IMR-90 (cell line): ENCODE measurements around the gene FTL. TPM values are rescaled to one million over a fixed set of nuclear protein-coding genes. Genes with fewer than 3 reads are reported as not detected.

Experiments
- ATAC-seq: fragments of 200-7000 bp; cut with Tn5 transposase; 2 replicates; pipeline ENCODE4 v1.9.1; 2020; ENCODE audit warnings: low read depth, mild to moderate bottlenecking, moderate library complexity
- BruUV-seq: library from RNA; stranded (reverse); fragments of 400-500 nt; replicated peaks from 2 replicates; lab custom pipeline; 2021; lab: Mats Ljungman, UMichigan
- CTCF ChIA-PET: fragments of 300-600 bp; formaldehyde crosslinking; extraction: SDS; loops from one replicate; lab custom pipeline; 2021; ENCODE audit warnings: antibody characterized with exemption; lab: Yijun Ruan, JAX
- POLR2A ChIA-PET: fragments of 300-600 bp; sonication (Branson Sonifier 250); formaldehyde crosslinking; loops from one replicate; lab custom pipeline; 2022; ENCODE audit warnings: antibody characterized with exemption; ENCODE audit not compliant: unreplicated experiment; lab: Charles Lee
- DNase-seq: peaks from one replicate; pipeline ENCODE4 v3.0.0; 2013
- H2AFZ ChIP-seq: replicated peaks from 2 replicates; pipeline ENCODE3; 2013; ENCODE audit warnings: low read length, mild to moderate bottlenecking; ENCODE audit not compliant: poor library complexity
- H2AK5ac ChIP-seq: 2 replicates; pipeline ENCODE4 v1.6.1; 2013; ENCODE audit warnings: low read depth, low read length, inconsistent platforms
- H2AK9ac ChIP-seq: replicated peaks from 2 replicates; pipeline ENCODE3; 2013; ENCODE audit warnings: mild to moderate bottlenecking, low read depth, low read length, moderate library complexity; ENCODE audit not compliant: poor library complexity
- H2BK120ac ChIP-seq: 2 replicates; pipeline ENCODE4 v1.6.1; 2013; ENCODE audit warnings: low read depth, low read length, inconsistent platforms
- H2BK15ac ChIP-seq: 3 replicates; pipeline ENCODE4 v1.6.1; 2013; ENCODE audit warnings: low read depth, low read length, inconsistent platforms
- H2BK20ac ChIP-seq: 2 replicates; pipeline ENCODE4 v1.6.1; 2013; ENCODE audit warnings: low read depth, mild to moderate bottlenecking, inconsistent platforms, low read length, moderate library complexity
- H2BK5ac ChIP-seq: 2 replicates; pipeline ENCODE4 v1.6.1; 2013; ENCODE audit warnings: mild to moderate bottlenecking, low read depth, low read length, inconsistent platforms; ENCODE audit not compliant: poor library complexity, severe bottlenecking
- H3K14ac ChIP-seq: replicated peaks from 2 replicates; pipeline ENCODE4 v1.6.1; 2013; ENCODE audit warnings: low read depth, low read length, inconsistent platforms
- H3K18ac ChIP-seq: 2 replicates; pipeline ENCODE4 v1.6.1; 2013; ENCODE audit warnings: low read depth, low read length, control low read depth
- H3K23ac ChIP-seq: 2 replicates; pipeline ENCODE4 v1.6.1; 2013; ENCODE audit warnings: low read depth, low read length, inconsistent platforms
- H3K27ac ChIP-seq: 2 replicates; pipeline ENCODE4 v1.5.1; 2013; ENCODE audit warnings: mild to moderate bottlenecking, control low read depth, low read length; ENCODE audit not compliant: insufficient read depth
- H3K27me3 ChIP-seq: 2 replicates; pipeline ENCODE4 v1.6.1; 2013; ENCODE audit warnings: low read length; ENCODE audit not compliant: control insufficient read depth, insufficient read depth
- H3K36me3 ChIP-seq: 2 replicates; pipeline ENCODE4 v1.6.1; 2013; ENCODE audit warnings: low read length, mixed read lengths; ENCODE audit not compliant: control insufficient read depth, insufficient read depth
- H3K4ac ChIP-seq: 2 replicates; pipeline ENCODE4 v1.6.1; 2013; ENCODE audit warnings: low read depth, low read length, inconsistent platforms
- H3K4me1 ChIP-seq: 2 replicates; pipeline ENCODE4 v1.6.1; 2013; ENCODE audit warnings: low read length, mixed read lengths; ENCODE audit not compliant: control insufficient read depth, insufficient read depth
- H3K4me2 ChIP-seq: 2 replicates; pipeline ENCODE4 v1.6.1; 2013; ENCODE audit warnings: low read depth, mild to moderate bottlenecking, control low read depth, low read length, moderate library complexity
- H3K4me3 ChIP-seq: 2 replicates; pipeline ENCODE4 v1.5.1; 2013; ENCODE audit warnings: low read depth, mild to moderate bottlenecking, control low read depth, low read length, moderate library complexity; ENCODE audit not compliant: insufficient read depth
- H3K56ac ChIP-seq: 2 replicates; pipeline ENCODE4 v1.6.1; 2013; ENCODE audit warnings: low read length, inconsistent platforms; ENCODE audit not compliant: insufficient read depth; ENCODE audit errors: extremely low read depth
- H3K79me1 ChIP-seq, 2 experiments: 2 replicates each; pipeline ENCODE4 v1.6.1; 2013; ENCODE audit warnings: low read length in 2 of 2, inconsistent platforms in 1 of 2, low read depth in 1 of 2
- H3K9ac ChIP-seq: 2 replicates; pipeline ENCODE4 v1.6.1; 2013; ENCODE audit warnings: low read depth, low read length, control low read depth
- H3K9me1 ChIP-seq: 2 replicates; pipeline ENCODE4 v1.6.1; 2013; ENCODE audit warnings: low read length, inconsistent platforms; ENCODE audit not compliant: insufficient read depth
- H3K9me3 ChIP-seq: 2 replicates; pipeline ENCODE4 v1.6.1; 2013; ENCODE audit warnings: low read length; ENCODE audit not compliant: control insufficient read depth, insufficient read depth
- H4K20me1 ChIP-seq: 2 replicates; pipeline ENCODE4 v1.6.1; 2013; ENCODE audit warnings: low read length, inconsistent platforms; ENCODE audit not compliant: insufficient read depth
- H4K5ac ChIP-seq: 2 replicates; pipeline ENCODE4 v1.6.1; 2013; ENCODE audit warnings: mild to moderate bottlenecking, low read depth, low read length, control low read depth
- H4K8ac ChIP-seq, 2 experiments: 2 replicates each; pipeline ENCODE4 v1.6.1; 2013; ENCODE audit warnings: low read depth in 2 of 2, low read length in 2 of 2, control low read depth in 1 of 2, inconsistent platforms in 1 of 2
- H4K91ac ChIP-seq: 2 replicates; pipeline ENCODE4 v1.6.1; 2013; ENCODE audit warnings: low read depth, low read length, inconsistent platforms; ENCODE audit not compliant: insufficient read depth
- BHLHE40 ChIP-seq: fragments of 150-350 bp; IDR thresholded peaks from 2 replicates; pipeline ENCODE4 v1.6.1; 2016; ENCODE audit warnings: mild to moderate bottlenecking, low read depth, low read length
- CEBPB ChIP-seq: IDR thresholded peaks from 2 replicates; pipeline ENCODE4 v1.6.1; 2012; ENCODE audit warnings: low read depth, low read length, improper control_type of control experiment
- CTCF ChIP-seq: conservative IDR thresholded peaks from 2 replicates; pipeline ENCODE4 v1.5.1; 2012; ENCODE audit warnings: mild to moderate bottlenecking, low read depth, low read length, improper control_type of control experiment
- ELK1 ChIP-seq: fragments of 150-350 bp; IDR thresholded peaks from 2 replicates; pipeline ENCODE4 v1.6.1; 2016; ENCODE audit warnings: low read depth, mild to moderate bottlenecking, low read length, moderate library complexity, borderline replicate concordance
- FOS ChIP-seq: fragments of 150-350 bp; IDR thresholded peaks from 2 replicates; pipeline ENCODE4 v1.6.1; 2016; ENCODE audit warnings: low read depth, low read length
- MXI1 ChIP-seq: IDR thresholded peaks from 2 replicates; pipeline ENCODE4 v1.6.1; 2012; ENCODE audit warnings: low read depth, mild to moderate bottlenecking, low read length, moderate library complexity, borderline replicate concordance
- NFE2L2 ChIP-seq: fragments of 150-350 bp; IDR thresholded peaks from 2 replicates; pipeline ENCODE4 v1.6.1; 2016; ENCODE audit warnings: low read depth, mild to moderate bottlenecking, low read length
- POLR2A ChIP-seq: IDR thresholded peaks from 2 replicates; pipeline ENCODE4 v1.6.1; 2012; ENCODE audit warnings: mild to moderate bottlenecking, low read depth, low read length
- RCOR1 ChIP-seq: IDR thresholded peaks from 2 replicates; pipeline ENCODE4 v1.6.1; 2012; ENCODE audit warnings: mild to moderate bottlenecking, low read length, improper control_type of control experiment; ENCODE audit not compliant: insufficient replicate concordance
- USF2 ChIP-seq: fragments of 150-350 bp; IDR thresholded peaks from 2 replicates; pipeline ENCODE4 v1.6.1; 2017; ENCODE audit warnings: mild to moderate bottlenecking, antibody characterized with exemption, low read length, low read depth
- WGBS, 2 experiments: methylation state at CpG; one replicate each; pipeline versions ENCODE4 v1.1.5 to v1.1.7; 2013; ENCODE audit warnings: missing lambda C conversion rate in 2 of 2; ENCODE audit not compliant: insufficient read length in 1 of 2; ENCODE audit errors: extremely low coverage in 2 of 2; 5-methylcytosine and 5-hydroxymethylcytosine counted together
- dilution Hi-C: fragments of 300-500 bp; cut with HindIII; formaldehyde crosslinking; loops from one replicate; pipeline ENCODE4 v1.14.3; 2018; ENCODE audit warnings: low sequenced_read_pairs; ENCODE audit not compliant: unreplicated experiment
- in situ Hi-C: fragments of 300-500 bp; cut with MboI; formaldehyde crosslinking; loops from 3 replicates; pipeline ENCODE4 v1.14.3; 2019; ENCODE audit warnings: low sequenced_read_pairs, inconsistent platforms, mixed read lengths
- intact Hi-C: fragments of 100-400 bp; cut with micrococcal nuclease; formaldehyde crosslinking; loops from 2 replicates; pipeline ENCODE4 v1.10.0; 2022
- polyA plus RNA-seq, 3 experiments: library from polyadenylated mRNA; depleted of rRNA; stranded (reverse); fragments of >200 nt; gene quantifications; 2 replicates each; pipeline ENCODE4 v1.2.3, GENCODE V29; 2012; ENCODE audit warnings: low replicate concordance in 1 of 3
- total RNA-seq: library from RNA; depleted of rRNA; stranded (reverse); fragments of >200 nt; gene quantifications from 2 replicates; pipeline ENCODE4 v1.2.3, GENCODE V29; 2012

FTL gene
- total and polyA plus RNA-seq, 2 of the 4 experiments (the other 2 are of a cell fraction): 1,057 to 2,944 TPM

- ChIA-PET CTCF (no interaction called here), POLR2A (no interaction called here)
- Histone ChIP-seq H3K4ac (no peak overlapping the region), H3K14ac (no peak overlapping the region), H2AK9ac (peak overlapping the region; percentile 4), H3K56ac (no peak overlapping the region), H3K9ac (no peak overlapping the region), H2AK5ac (no peak overlapping the region), H4K5ac (no peak overlapping the region), H3K4me3 (no peak overlapping the region), H3K23ac (no peak overlapping the region), H4K8ac (peak overlapping the region in 1 of 2 experiments; percentile 3; a peak in 1 of 4 replicates), H3K9me1 (peaks cover 9% of the 10 kb centered on the region; the same call in 1 of the 2 replicates), H3K79me1 (peaks cover 0 to 5% of the 10 kb centered on the region in 2 experiments; a peak in 1 of 4 replicates), H2BK20ac (no peak overlapping the region), H4K91ac (no peak overlapping the region), H3K18ac (no peak overlapping the region), H2AFZ (peak overlapping the region; percentile 3), H3K27ac (no peak overlapping the region), H2BK5ac (peak overlapping the region; percentile 40), H3K36me3 (peaks cover 12% of the 10 kb centered on the region), H2BK15ac (no peak overlapping the region), H2BK120ac (no peak overlapping the region), H3K27me3 (no peaks in the 10 kb centered on the region), H3K4me2 (0 out of 2 replicates have a peak overlapping the region, but pooled peaks have one; percentile 14), H3K4me1 (peaks cover 11% of the 10 kb centered on the region), H4K20me1 (no peaks in the 10 kb centered on the region), H3K9me3 (no peaks in the 10 kb centered on the region)
- intact Hi-C loops: no loop called here
- in situ Hi-C loops: no loop called here
- peak; percentile 99 for DNase-seq
- peak; percentile 82 for ATAC-seq
- 3% methylated on average over 5 of the region's 10 CpGs; no CpG with 5 or more reads in 1 of the 2 experiments for WGBS, 2 experiments
- TF ChIP-seq BHLHE40: peak; percentile 49; the same call in 1 of the 2 replicates
- no peak; the same call in 1 of the 2 replicates for TF ChIP-seq USF2
- peak; percentile 79; the same call in 1 of the 2 replicates for TF ChIP-seq CEBPB
- no peak for TF ChIP-seq POLR2A
- TF ChIP-seq NFE2L2: no peak
- no peak for TF ChIP-seq MXI1
- no peak for TF ChIP-seq ELK1
- peak; percentile 56; the same call in 1 of the 2 replicates for TF ChIP-seq FOS
- no peak for TF ChIP-seq CTCF
- TF ChIP-seq RCOR1: no peak
- dilution Hi-C loops: no loop called here
- no TSS peak for BruUV-seq
Measured at GRCh38 chr19:48926909-48927308, 38.2 kb upstream of the FTL start.
